Ascending aorta (tissue), 2 donors: ENCODE results near the gene ALAD. TPM values are rescaled to one million over a fixed set of nuclear protein-coding genes. Genes with fewer than 3 reads are reported as not detected.
A peak's percentile ranks its signal among the peaks of the same experiment; 100 is the strongest.

Source experiments
- DNase-seq, 2 donors: peaks; one replicate each; pipeline ENCODE4 v3.0.0-alpha.2; 2019; ENCODE audit warnings: low spot score in 2 of 2
- H3K27ac ChIP-seq, 2 donors: fragments of 200-600 bp; sonication (generic); one replicate each; pipeline ENCODE4 v1.5.1; 2016 to 2017; ENCODE audit warnings: mild to moderate bottlenecking in 1 of 2
- H3K27me3 ChIP-seq: fragments of 200-600 bp; sonication (generic); one replicate; pipeline ENCODE4 v1.5.1; 2017
- H3K36me3 ChIP-seq, 2 donors: fragments of 200-600 bp; sonication (generic); one replicate each; pipeline ENCODE4 v1.5.1; 2016
- H3K4me1 ChIP-seq, 2 donors: fragments of 200-600 bp; sonication (generic); one replicate each; pipeline ENCODE4 v1.5.1; 2016 to 2017; ENCODE audit warnings: mild to moderate bottlenecking in 1 of 2
- H3K4me3 ChIP-seq, 2 donors: fragments of 200-600 bp; sonication (generic); one replicate each; pipeline ENCODE4 v1.5.1; 2016 to 2017; ENCODE audit warnings: mild to moderate bottlenecking in 1 of 2
- H3K9me3 ChIP-seq, 2 donors: fragments of 200-600 bp; sonication (generic); one replicate each; pipeline ENCODE4 v1.5.1; 2016
- CTCF ChIP-seq, 3 experiments: fragments of 200-600 bp in 2 of 3; fragments of 450-650 bp in 1 of 3; sonication (generic) in 2 of 3; IDR thresholded peaks; one replicate each; pipeline ENCODE4 v1.5.1; 2016 to 2019; ENCODE audit warnings: antibody characterized with exemption in 3 of 3, mild to moderate bottlenecking in 1 of 3, moderate library complexity in 1 of 3
- intact Hi-C: fragments of 100-400 bp; cut with DNase I; formaldehyde crosslinking; loops from one replicate; pipeline ENCODE4 v1.15.1; 2023
- total RNA-seq: library from RNA; depleted of rRNA; stranded (reverse); fragments of >200 nt; gene quantifications from one replicate; pipeline ENCODE4 v1.1.0, GENCODE V29; 2016

The ALAD gene
- total RNA-seq, 1 donor from 2014 or later = 71.4 TPM

GRCh38 chr9:113376634-113377567 lies 24.2 kb downstream of the ALAD start, which contains the start of gene HDHD3:
TSS of gene HDHD3 (minus strand) at chr9:113376986. CDS start at chr9:113374354, 2,632 bp downstream.
- TF ChIP-seq CTCF (IDR thresholded peaks at IDR 0.05) = no peak
- peak; percentile 24 to 91 for DNase-seq
- intact Hi-C loops = loop anchor here (2.0 to 5.0 kb wide), 2 partner anchors 24 to 35 kb away; partner anchors contain the start of genes ALAD and WDR31
- H3K27me3 ChIP-seq = no peaks in the 10 kb centered on the region
- H3K9me3 ChIP-seq = no peaks in the 10 kb centered on the region
- peaks cover 6 to 8% of the 10 kb centered on the region in 2 donors for H3K4me1 ChIP-seq
- peaks cover 9 to 19% of the 10 kb centered on the region in 2 donors for H3K36me3 ChIP-seq
- H3K27ac ChIP-seq = peak within 1 kb of the TSS; percentile 68 to 75
- peak within 1 kb of the TSS; percentile 70 to 88 for H3K4me3 ChIP-seq

- Histone ChIP-seq H3K27me3 (no peaks in the 10 kb centered on the region), H3K27ac (no peak overlapping the region), H3K9me3 (no peaks in the 10 kb centered on the region), H3K4me3 (peak overlapping the region; percentile 70 to 88), H3K4me1 (peaks cover 6 to 8% of the 10 kb centered on the region in 2 donors), H3K36me3 (peaks cover 9 to 19% of the 10 kb centered on the region in 2 donors)
- intact Hi-C loops = loop anchor here (2.0 to 5.0 kb wide), 2 partner anchors 25 to 33 kb away; partner anchors contain the start of genes ALAD and WDR31
- no peak for DNase-seq
- TF ChIP-seq CTCF (IDR thresholded peaks at IDR 0.05) = no peak
Measured at GRCh38 chr9:113375057-113376023, 25.7 kb downstream of the ALAD start.

GRCh38 chr9:113373676-113374392 lies 27.2 kb downstream of the ALAD start:
- no peak for DNase-seq
- no peak for TF ChIP-seq CTCF (IDR thresholded peaks at IDR 0.05)
- Histone ChIP-seq H3K27ac (no peak overlapping the region), H3K4me3 (no peak overlapping the region), H3K4me1 (peaks cover 6 to 8% of the 10 kb centered on the region in 2 donors), H3K27me3 (no peaks in the 10 kb centered on the region), H3K9me3 (no peaks in the 10 kb centered on the region), H3K36me3 (peaks cover 9 to 19% of the 10 kb centered on the region in 2 donors)
- intact Hi-C loops = no loop called here

- Histone ChIP-seq H3K4me3 (no peak overlapping the region), H3K27me3 (no peaks in the 10 kb centered on the region), H3K27ac (no peak overlapping the region), H3K36me3 (peaks cover 9 to 19% of the 10 kb centered on the region in 2 donors), H3K9me3 (no peaks in the 10 kb centered on the region), H3K4me1 (peaks cover 6 to 8% of the 10 kb centered on the region in 2 donors)
- DNase-seq = no peak
- intact Hi-C loops = no loop called here
- TF ChIP-seq CTCF (IDR thresholded peaks at IDR 0.05) = no peak
Measured at GRCh38 chr9:113373256-113373655, 27.8 kb downstream of the ALAD start.

- Histone ChIP-seq H3K4me3 (no peak overlapping the region), H3K36me3 (peaks cover 9 to 19% of the 10 kb centered on the region in 2 donors), H3K27ac (no peak overlapping the region), H3K27me3 (no peaks in the 10 kb centered on the region), H3K4me1 (peaks cover 6 to 8% of the 10 kb centered on the region in 2 donors), H3K9me3 (no peaks in the 10 kb centered on the region)
- intact Hi-C loops = no loop called here
- DNase-seq = no peak
- no peak for TF ChIP-seq CTCF (IDR thresholded peaks at IDR 0.05)
Measured at GRCh38 chr9:113372059-113372458, 29.0 kb downstream of the ALAD start.
